HEK293T (cell line): Measurements from ENCODE around the gene CAV2.

Experiments
- CTCF ChIA-PET: fragments of 350-600 bp; formaldehyde crosslinking; extraction: SDS; loops from one replicate; lab custom pipeline; 2021; ENCODE audit warnings: antibody characterized with exemption, inconsistent platforms; lab: Yijun Ruan, JAX
- POLR2A ChIA-PET: fragments of 350-600 bp; formaldehyde crosslinking; extraction: SDS; loops from one replicate; lab custom pipeline; 2020; ENCODE audit warnings: antibody characterized with exemption, inconsistent platforms; lab: Yijun Ruan, JAX
- DNase-seq: peaks from one replicate; pipeline ENCODE4 v3.0.0; 2012; ENCODE audit warnings: mixed read lengths; ENCODE audit errors: extremely low spot score
- ARNT ChIP-seq: fragments of 450-650 bp; IDR thresholded peaks from 2 replicates; pipeline ENCODE4 v1.6.1; 2017; ENCODE audit warnings: mild to moderate bottlenecking
- BHLHE40 ChIP-seq: fragments of 450-650 bp; IDR thresholded peaks from 2 replicates; pipeline ENCODE4 v1.6.1; 2016; ENCODE audit warnings: mild to moderate bottlenecking, moderate library complexity, borderline replicate concordance
- CTBP1 ChIP-seq: fragments of 450-650 bp; IDR thresholded peaks from 2 replicates; pipeline ENCODE4 v1.6.1; 2016; ENCODE audit warnings: borderline replicate concordance
- ELF4 ChIP-seq: fragments of 450-650 bp; IDR thresholded peaks from 2 replicates; pipeline ENCODE4 v1.6.1; 2017; ENCODE audit warnings: antibody characterized with exemption
- FOXA1 ChIP-seq: fragments of 450-650 bp; IDR thresholded peaks from 2 replicates; pipeline ENCODE4 v1.6.1; 2016; ENCODE audit warnings: mild to moderate bottlenecking
- FOXK2 ChIP-seq: fragments of 450-650 bp; IDR thresholded peaks from 2 replicates; pipeline ENCODE4 v1.6.1; 2016; ENCODE audit warnings: mild to moderate bottlenecking
- FOXM1 ChIP-seq: fragments of 450-650 bp; IDR thresholded peaks from 2 replicates; pipeline ENCODE4 v1.6.1; 2017; ENCODE audit warnings: mild to moderate bottlenecking, borderline replicate concordance
- HDGF ChIP-seq: fragments of 450-650 bp; IDR thresholded peaks from 2 replicates; pipeline ENCODE4 v1.6.1; 2017; ENCODE audit warnings: antibody characterized with exemption, borderline replicate concordance
- L3MBTL2 ChIP-seq: fragments of 450-650 bp; conservative IDR thresholded peaks from 2 replicates; pipeline ENCODE4 v1.6.1; 2016; ENCODE audit warnings: mild to moderate bottlenecking
- LEF1 ChIP-seq: fragments of 450-650 bp; IDR thresholded peaks from 2 replicates; pipeline ENCODE4 v1.6.1; 2017; ENCODE audit warnings: mild to moderate bottlenecking, borderline replicate concordance
- NFRKB ChIP-seq: fragments of 450-650 bp; IDR thresholded peaks from 2 replicates; pipeline ENCODE4 v1.6.1; 2016; ENCODE audit warnings: mild to moderate bottlenecking, moderate library complexity
- PKNOX1 ChIP-seq: fragments of 450-650 bp; IDR thresholded peaks from 2 replicates; pipeline ENCODE4 v1.6.1; 2016
- SP1 ChIP-seq: fragments of 450-650 bp; IDR thresholded peaks from 2 replicates; pipeline ENCODE4 v1.6.1; 2017
- SUZ12 ChIP-seq: fragments of 450-650 bp; IDR thresholded peaks from 2 replicates; pipeline ENCODE4 v1.6.1; 2016; ENCODE audit warnings: mild to moderate bottlenecking
- TARDBP ChIP-seq: fragments of 450-650 bp; IDR thresholded peaks from 2 replicates; pipeline ENCODE4 v1.6.1; 2016
- ZNF384 ChIP-seq: fragments of 450-650 bp; IDR thresholded peaks from 2 replicates; pipeline ENCODE4 v1.6.1; 2016

CAV2 gene

DNA sequence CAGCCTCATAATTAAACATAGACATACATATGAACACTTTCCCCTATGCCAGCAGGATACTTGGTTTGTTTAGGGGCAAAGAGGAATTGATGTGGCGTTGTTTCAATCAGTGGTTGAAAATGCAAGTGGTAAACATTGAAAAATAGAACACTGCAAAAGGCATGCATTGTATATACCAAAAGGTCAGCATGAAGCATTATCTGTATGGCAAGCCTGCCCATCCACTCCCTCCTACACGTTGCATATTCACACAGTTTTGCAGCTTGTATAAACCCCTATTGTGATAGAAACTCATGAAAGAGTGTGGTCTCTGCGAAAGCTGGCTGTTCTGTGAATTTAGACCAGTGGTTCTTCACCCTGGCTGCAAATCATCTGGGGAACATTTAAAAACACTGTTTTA, 42.4 kb downstream of the CAV2 start:
- DNase-seq = no peak
- ChIA-PET POLR2A (no interaction called here), CTCF (interaction anchor here (1.3 kb wide), 1 partner anchor 16 kb away, joined by 4 read pairs; no protein-coding TSS in a partner anchor)
- TF ChIP-seq BHLHE40 (no peak), TARDBP (no peak), ELF4 (no peak), NFRKB (no peak), PKNOX1 (no peak), CTBP1 (no peak), L3MBTL2 (no peak), LEF1 (no peak), SP1 (no peak), HDGF (no peak), SUZ12 (no peak), ARNT (no peak), ZNF384 (no peak), FOXA1 (no peak), FOXK2 (no peak), FOXM1 (no peak)

DNA sequence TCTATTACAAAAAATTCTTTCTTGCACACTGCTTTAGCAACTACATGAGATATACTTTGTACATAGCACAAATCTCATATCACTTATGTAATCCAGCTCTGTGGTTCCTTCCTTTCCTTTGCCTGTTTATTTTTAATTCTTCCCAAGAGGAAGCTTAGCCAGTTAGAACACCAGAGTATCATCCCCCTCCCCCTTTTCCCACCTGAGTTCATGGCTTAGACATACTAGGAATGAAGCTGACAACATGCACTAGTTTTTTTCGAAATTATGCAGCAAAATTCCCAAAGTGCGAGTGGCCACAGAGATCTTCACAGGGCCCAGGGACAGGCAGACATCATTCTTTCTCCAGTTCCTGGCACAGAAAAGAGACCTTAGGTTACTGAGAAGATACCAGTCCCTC, 43.1 kb downstream of the CAV2 start:
- CTCF ChIA-PET = no interaction called here
- POLR2A ChIA-PET = no interaction called here
- TF ChIP-seq ELF4 (no peak), FOXK2 (no peak), PKNOX1 (no peak), FOXM1 (no peak), HDGF (no peak), SP1 (no peak), BHLHE40 (no peak), NFRKB (no peak), CTBP1 (no peak), ARNT (no peak), L3MBTL2 (no peak)
- no peak for DNase-seq

- CTCF ChIA-PET = interaction anchor here (0.6 to 0.8 kb wide), 3 partner anchors 17 to 260 kb away, joined by 3 read pairs; no protein-coding TSS in a partner anchor
- no peak for DNase-seq
- POLR2A ChIA-PET = interaction anchor here (0.5 to 1.0 kb wide), 2 partner anchors 18 to 48 kb away, joined by 3 read pairs; no protein-coding TSS in a partner anchor
- TF ChIP-seq ZNF384 (no peak), ELF4 (no peak), ARNT (no peak), CTBP1 (no peak), TARDBP (no peak), NFRKB (no peak), LEF1 (no peak), FOXM1 (no peak), HDGF (no peak), BHLHE40 (no peak), FOXK2 (no peak), FOXA1 (no peak), PKNOX1 (no peak)
These were observed 44.1 kb downstream of the CAV2 start for GRCh38 chr7:116543664-116544063.

DNA sequence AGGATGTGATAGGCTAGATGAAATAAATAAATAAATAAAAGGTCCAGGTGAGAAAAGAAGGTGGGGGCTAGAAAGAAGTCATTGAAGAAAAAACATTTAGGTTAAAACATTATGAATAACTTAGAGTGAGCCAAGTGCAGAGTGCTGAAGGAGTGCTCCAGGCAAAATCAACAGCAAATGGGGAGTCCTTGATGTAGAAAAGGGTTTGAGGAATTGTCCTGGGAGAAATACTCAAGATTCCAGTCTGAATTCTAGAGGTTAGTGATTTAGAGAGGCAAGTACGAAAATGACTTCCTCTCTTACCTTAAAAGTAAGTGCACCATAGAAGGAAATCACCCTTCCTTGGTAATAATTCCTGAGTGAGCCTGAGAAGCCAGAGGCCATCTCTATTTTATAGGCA, 44.9 kb downstream of the CAV2 start:
- CTCF ChIA-PET = interaction anchor here (1.6 kb wide), 1 partner anchor 287 kb away, joined by 3 read pairs; no protein-coding TSS in a partner anchor
- TF ChIP-seq TARDBP = no peak
- TF ChIP-seq FOXM1 = no peak
- no peak for TF ChIP-seq LEF1
- no peak for TF ChIP-seq HDGF
- TF ChIP-seq NFRKB = no peak
- no peak for TF ChIP-seq CTBP1
- no peak for TF ChIP-seq FOXA1
- TF ChIP-seq ELF4 = no peak
- no peak for TF ChIP-seq FOXK2
- POLR2A ChIA-PET = no interaction called here
- no peak for DNase-seq

DNA sequence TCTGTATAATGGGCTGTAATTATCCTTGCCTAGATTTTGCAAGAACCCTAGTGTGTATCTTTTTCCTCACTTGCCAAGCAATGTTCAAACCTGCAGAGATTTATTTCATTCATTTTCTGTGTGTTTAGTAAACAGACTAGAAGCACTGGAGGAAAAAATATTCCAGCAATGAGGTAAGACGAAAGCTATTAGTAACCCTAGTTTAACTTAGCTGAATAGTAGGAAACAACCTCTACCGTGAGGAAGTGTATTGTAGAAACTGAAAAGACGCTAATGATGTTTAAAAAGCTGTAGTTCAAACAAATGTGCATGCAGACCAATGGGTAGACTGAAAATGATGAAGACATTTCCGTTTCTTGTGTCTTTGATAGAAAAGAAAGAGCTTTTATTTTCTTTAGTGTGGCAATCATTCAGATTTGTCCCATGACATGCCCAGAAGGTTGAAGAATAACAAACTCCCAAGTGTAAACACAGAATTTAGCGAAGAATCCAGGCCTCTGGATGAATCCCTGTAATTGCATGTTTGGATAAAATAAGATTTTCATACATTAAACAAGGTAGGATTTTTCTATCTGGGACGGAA, 46.0 kb downstream of the CAV2 start:
- no peak for TF ChIP-seq TARDBP
- TF ChIP-seq LEF1 = no peak
- no peak for TF ChIP-seq NFRKB
- TF ChIP-seq FOXA1 = no peak
- TF ChIP-seq ARNT = no peak
- TF ChIP-seq FOXK2 = no peak
- no peak for TF ChIP-seq BHLHE40

GRCh38 chr7:116546054-116546453, 46.5 kb downstream of the CAV2 start:
- DNase-seq = no peak
- CTCF ChIA-PET = no interaction called here
- TF ChIP-seq ARNT = no peak
- no peak for TF ChIP-seq TARDBP
- no peak for TF ChIP-seq FOXM1
- no peak for TF ChIP-seq FOXA1
- no peak for TF ChIP-seq HDGF
- no peak for TF ChIP-seq LEF1
- no peak for TF ChIP-seq ELF4
- TF ChIP-seq ZNF384 = no peak
- TF ChIP-seq PKNOX1 = no peak
- TF ChIP-seq L3MBTL2 = no peak
- TF ChIP-seq BHLHE40 = no peak
- no peak for TF ChIP-seq SP1
- POLR2A ChIA-PET = no interaction called here

More for the DNA sequence above, 46.0 kb downstream of the CAV2 start:
- CTCF ChIA-PET = interaction anchor here (1.6 kb wide), 1 partner anchor 288 kb away, joined by 3 read pairs; no protein-coding TSS in a partner anchor
- no peak for DNase-seq
- POLR2A ChIA-PET = no interaction called here
